Left cardiac atrium (tissue), 4 donors: Measurements from ENCODE around the gene CPLX3. TPM values are rescaled to one million over a fixed set of nuclear protein-coding genes. Genes with fewer than 3 reads are reported as not detected.
"Not testable (repeated sequence)": the region's sequence is repeated elsewhere in the genome, so short reads cannot be mapped to it uniquely, and the experiment has no call there.

ENCODE experiments used
- ATAC-seq, 2 donors: fragments of 200-7000 bp; cut with Tn5 transposase; one replicate each; pipeline ENCODE4 v1.9.1; 2020; ENCODE audit warnings: mild to moderate bottlenecking in 2 of 2, moderate library complexity in 2 of 2
- DNase-seq: peaks from one replicate; pipeline ENCODE4 v3.0.0-alpha.2; 2020
- intact Hi-C, 2 donors: fragments of 100-400 bp; cut with DNase I; formaldehyde crosslinking; loops; one replicate each; pipeline versions ENCODE4 v1.14.1 to v1.15.1; 2022 to 2023
- long read RNA-seq: library from polyadenylated mRNA; unstranded; transcript quantifications from one replicate; pipeline ENCODE4 v2.0.0, GENCODE V29; 2021
- total RNA-seq, 2 donors: library from RNA; stranded (reverse); fragmentation: NEBNext Ultra II Directional; extraction: Animal tissue kit (Norgen Biotek cat#: 25700); gene quantifications; one replicate each; pipeline ENCODE4 v1.2.1, GENCODE V29; 2021
- donor health status: DM: no; HTN: yes; CAD: no.
- donor health status: DM: no; HTN: yes; CAD: no; lungs with severe emphysema.
- donor health status: DM: yes; HTN: yes; CAD: no.
- donor health status: Dilated cardiomyopathy.

The CPLX3 gene, protein sequence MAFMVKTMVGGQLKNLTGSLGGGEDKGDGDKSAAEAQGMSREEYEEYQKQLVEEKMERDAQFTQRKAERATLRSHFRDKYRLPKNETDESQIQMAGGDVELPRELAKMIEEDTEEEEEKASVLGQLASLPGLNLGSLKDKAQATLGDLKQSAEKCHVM
- 10 to 100 TPM; 11.0 to 24.5 TPM for total RNA-seq
- long read RNA-seq, partial matches to known transcripts = 0 of 3 reads
- long read RNA-seq, other reads (novel, unspliced or antisense) = 1 of 3 reads

DNA sequence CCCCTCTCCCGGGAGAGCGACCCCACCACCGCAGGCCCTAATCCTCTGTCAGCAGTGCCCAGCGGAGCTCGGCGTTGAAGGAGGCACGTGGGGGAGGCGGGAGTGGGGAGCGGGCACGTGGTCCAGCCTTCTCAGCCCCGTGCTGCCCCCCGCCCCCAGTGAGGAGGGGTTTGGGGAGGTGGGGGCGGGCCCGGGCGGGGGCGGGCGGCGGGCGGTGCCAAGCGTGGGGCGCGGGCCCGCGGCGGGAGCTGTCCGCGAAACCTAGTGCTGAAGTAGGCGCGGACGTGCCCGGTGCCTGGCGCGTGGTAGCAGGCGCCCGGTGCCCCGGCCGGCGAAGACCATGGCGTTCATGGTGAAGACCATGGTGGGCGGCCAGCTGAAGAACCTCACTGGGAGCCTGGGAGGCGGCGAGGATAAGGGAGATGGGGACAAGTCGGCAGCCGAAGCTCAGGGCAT lies at the start of gene CPLX3:
CPLX3 (plus strand) TSS at position 264 of the 456 bp plus-strand sequence; CDS start at position 341, 77 bp downstream.
- DNase-seq (peak; percentile 45), ATAC-seq (peak; percentile 31 to 50)

DNA sequence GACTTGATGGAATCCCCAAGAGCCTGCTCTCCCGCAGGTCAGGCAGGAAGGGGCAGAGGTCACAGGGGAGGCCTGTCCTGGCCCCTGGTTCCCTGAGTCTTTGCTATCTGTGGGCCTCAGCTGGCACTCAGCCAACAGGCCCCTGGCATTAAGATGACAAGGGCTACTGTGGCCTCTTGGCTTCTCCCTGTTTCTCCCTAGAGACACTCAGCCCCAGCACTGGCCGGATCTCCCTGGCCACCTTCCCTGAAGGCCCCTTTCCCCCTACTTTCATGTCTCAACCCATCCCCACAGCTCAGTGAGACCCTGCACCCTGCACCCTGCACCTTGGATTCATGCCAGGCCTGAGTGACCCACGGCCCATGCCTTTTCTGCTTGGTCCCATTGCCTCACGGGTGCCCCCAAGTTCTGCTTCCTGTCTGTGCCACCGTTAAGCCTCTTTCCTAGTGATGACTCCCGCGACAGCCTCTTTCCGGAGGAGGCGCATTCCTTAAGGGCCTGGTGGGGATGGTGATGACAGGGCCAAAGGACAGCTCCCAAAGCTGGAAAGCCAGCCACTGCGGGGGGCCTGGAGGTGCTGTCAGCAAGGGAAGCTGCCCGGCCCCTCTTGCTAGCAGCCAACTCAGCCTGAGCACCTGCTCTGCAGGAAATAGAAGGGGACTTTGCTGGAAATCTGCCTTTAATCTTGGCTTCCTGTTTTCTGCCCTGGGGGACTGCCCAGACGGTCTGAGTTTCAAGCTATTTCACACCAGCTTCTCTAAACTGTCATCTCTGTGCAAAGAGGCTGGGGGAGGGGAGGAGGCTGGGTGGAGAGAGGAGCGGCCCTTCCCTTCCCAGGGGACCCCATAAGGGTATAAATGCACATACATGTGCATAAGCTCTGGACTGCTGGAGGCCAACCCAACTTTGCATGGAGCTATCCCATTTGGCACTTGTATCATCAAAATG lies 49.3 kb upstream of the CPLX3 start:
- intact Hi-C loops = no loop called here
- peak; percentile 49 for DNase-seq

More for the DNA sequence above, at the start of gene CPLX3:
- intact Hi-C loops = no loop called here

DNA sequence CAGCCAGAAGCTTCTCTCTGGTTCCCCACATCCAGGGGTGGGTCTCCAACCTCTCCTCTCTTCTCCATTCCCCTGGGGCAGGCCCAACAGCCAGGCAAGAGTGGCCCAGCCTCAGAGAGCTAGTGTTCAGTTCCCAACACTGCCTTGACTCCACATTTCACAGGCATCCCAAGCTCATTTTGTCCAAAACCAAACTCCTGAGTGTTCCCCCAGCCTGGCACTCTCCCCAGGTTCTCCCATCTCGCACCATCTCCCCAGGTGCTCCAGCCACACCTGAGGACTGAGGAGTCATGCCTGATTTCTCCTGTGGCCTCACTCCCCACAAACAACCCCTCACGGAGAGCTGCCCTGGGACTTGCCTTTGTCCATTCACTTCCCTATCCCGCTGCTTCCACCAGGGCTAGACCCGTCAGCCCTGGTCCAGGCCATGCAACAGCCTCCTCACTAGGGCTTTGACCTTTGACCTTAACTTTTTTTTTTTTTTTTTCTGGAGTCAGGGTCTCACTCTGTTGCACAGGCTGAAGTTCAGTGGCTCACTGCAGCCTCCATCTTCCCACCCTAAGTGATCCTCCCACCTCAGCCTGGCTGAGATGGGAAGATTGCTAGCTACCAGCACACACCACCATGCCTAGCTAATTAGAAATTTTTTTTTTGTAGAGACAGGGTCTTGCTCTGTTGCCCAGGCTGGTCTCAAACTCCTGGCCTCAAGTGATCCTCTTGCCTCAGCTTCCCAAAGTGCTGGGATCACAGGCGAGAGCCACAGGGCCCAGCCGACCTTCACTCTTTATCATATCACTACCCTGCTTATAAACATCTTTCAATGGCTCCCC lies 48.4 kb upstream of the CPLX3 start:
- intact Hi-C loops = no loop called here
- no peak for ATAC-seq
- DNase-seq = no peak

More for the DNA sequence above, 49.3 kb upstream of the CPLX3 start:
- peak; percentile 28 to 56 for ATAC-seq

DNA sequence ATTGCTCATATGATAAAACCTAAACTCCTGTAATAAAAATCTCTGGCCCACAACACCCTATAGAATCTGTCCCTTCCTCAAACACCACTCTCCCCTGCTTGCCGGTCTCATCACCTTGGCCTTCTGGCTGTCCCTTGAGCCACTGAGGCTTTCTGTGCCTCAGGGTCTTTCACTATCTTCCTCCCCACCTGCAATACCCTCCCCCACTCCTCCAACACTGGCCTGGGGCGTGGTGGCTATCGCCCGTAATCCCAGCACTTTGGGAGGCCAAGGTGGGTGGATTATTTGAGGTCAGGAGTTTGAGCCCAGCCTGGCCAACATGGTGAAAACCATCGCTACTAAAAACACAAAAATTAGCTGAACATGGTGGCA lies 47.8 kb upstream of the CPLX3 start:
- DNase-seq = no peak
- ATAC-seq = no peak
- intact Hi-C loops = no loop called here

DNA sequence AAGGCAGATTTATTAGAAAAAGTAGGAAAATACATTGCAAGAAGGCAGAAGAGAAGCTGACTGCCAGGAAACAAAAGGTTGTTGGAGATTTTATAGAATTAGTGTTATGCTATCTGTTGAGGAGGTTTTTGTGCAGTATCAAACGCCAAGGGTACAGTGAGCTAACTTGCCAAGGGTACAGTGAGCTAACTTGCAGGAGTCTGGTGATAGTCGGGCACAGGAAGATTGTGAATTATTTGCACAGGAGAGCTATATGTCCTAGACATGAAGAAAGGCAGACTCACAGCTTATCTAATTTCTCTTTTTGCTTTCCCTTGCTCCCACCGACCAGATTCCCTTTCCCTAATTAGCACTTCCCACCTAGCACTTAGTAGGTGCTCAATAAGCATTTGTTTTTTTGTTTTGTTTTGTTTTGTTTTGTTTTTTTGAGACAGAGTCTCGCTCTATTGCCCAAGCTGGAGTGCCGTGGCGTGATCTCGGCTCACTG lies 47.2 kb upstream of the CPLX3 start:
- DNase-seq = no peak
- intact Hi-C loops = no loop called here
- ATAC-seq = no peak

DNA sequence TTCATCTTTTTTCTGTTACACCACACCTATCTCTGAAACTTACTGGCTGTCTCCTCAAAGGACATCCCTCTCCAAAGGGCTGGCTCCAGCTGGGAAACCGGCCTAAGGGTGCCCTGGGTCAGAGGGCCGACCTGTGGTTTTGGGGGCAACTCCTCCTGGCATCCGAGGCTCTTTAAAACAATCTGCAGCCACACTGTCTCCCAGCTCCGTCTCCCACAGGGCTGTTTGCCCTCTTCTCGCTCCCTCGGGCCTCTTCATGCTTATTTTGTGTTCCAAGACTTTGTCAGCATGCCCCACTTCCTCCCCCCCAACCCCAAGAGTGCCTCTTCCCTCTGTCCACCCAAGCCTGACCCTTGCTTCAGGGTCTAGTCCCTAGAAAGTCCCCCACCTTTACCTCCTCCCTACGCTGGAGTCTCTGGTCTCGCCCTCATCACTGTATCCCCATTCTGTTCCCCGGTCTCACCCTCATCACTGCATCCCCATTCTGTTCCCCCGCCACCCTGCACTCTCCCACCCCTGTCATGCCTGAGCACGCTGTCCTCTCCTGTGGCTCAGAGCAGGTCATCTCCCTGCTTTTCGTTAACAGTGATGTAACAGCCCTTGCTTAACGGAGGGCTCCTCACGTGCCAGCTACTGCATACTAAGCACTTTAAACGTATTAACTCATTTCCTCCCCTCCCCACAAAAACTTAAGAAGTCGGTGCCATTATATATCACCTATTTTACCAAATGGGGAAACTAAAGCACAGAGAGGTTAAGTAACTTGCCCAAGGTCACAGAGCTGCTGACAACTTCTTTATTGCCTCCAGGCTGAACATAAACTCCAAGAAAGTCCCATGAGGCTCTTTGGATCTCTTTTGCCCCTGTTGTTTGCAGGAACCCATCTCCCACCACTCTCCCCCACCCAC lies 45.6 kb upstream of the CPLX3 start:
- DNase-seq = no peak
- intact Hi-C loops = loop anchor here (5.0 to 10.0 kb wide), 3 partner anchors 54 to 157 kb away; partner anchors contain the start of genes COX5A (in 1 of the 2) and FAM219B (in 1 of the 2)
- ATAC-seq = no peak

DNA sequence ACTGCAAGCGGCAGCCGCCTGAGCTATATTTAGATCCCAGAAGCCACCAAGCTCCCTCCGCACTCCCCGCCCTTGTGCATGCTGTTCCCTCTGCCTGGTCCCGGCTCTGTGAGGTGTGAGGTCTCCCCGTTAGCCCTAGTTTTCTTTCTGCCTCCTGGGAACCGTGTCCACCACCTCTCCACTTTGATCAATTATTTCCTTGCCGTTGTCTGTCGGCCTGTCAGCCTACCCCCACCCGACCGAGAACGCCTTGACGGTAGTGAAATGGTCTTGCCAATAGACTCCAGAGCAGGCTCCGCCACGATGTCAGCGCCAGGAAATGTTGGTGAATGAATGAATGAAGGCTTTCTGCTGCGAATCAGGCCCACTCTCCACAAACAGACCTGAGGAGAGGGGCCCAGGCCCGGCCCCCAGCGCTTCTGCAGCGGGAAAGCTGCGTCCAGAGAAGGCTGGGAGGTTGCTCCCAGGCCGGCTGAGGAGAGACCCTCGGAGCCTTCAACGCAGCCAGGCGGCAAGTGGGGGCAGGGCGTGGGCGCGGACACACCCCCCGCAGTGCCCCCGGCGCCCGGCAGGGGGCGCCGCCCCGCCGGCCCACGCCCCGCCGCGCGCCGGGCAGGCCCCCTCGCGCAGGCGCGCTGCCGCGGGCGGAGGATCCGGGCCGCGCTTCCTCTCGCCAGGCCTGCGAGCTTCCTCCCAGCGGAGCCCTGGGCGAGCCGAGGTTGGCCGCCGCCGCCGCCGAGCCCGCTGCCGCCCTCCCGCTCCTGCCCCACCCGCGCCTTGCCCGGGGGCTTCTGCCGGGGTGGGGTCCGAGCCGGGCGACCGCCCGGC lies 44.8 kb upstream of the CPLX3 start, which contains the start of gene CSK:
CSK (plus strand) TSS at position 650 of the 828 bp plus-strand sequence. CDS start 16,218 bp downstream, outside the sequence.
- DNase-seq (peak; percentile 83), ATAC-seq (peak; percentile 45 to 63)
- intact Hi-C loops = loop anchor here (5.0 to 10.0 kb wide), 3 partner anchors 53 to 156 kb away; partner anchors contain the start of genes COX5A (in 1 of the 2) and FAM219B (in 1 of the 2)

DNA sequence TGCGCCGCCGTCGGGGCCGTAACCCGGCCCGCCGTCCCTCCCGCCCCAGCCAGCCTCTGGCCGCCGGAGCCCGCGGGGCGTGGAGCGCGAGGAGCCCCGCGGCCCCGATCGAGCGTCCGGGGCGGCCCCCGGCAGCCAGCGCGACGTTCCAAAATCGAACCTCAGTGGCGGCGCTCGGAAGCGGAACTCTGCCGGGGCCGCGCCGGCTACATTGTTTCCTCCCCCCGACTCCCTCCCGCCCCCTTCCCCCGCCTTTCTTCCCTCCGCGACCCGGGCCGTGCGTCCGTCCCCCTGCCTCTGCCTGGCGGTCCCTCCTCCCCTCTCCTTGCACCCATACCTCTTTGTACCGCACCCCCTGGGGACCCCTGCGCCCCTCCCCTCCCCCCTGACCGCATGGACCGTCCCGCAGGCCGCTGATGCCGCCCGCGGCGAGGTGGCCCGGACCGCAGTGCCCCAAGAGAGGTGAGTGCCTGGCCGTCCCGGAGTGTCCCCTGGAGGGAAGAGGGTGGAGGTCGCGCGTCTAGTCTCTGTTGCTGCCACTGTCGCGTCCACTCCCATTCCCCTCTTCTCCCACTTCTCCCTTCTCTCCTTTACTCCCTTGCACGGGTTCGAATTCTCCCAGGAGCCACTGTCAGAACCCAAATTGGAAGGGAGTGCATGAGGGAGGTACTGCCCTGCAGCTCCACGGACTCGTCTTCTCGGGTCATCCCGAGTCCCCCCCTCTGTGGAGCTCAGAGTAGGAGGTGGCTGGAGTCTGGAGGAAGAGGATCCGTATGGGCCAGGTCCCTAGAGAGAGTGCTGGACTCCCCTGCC lies 44.0 kb upstream of the CPLX3 start:
- ATAC-seq = peak; percentile 2 to 11
- DNase-seq = peak; percentile 61
- intact Hi-C loops = loop anchor here (5.0 to 10.0 kb wide), 3 partner anchors 52 to 155 kb away; partner anchors contain the start of genes COX5A (in 1 of the 2) and FAM219B (in 1 of the 2)

DNA sequence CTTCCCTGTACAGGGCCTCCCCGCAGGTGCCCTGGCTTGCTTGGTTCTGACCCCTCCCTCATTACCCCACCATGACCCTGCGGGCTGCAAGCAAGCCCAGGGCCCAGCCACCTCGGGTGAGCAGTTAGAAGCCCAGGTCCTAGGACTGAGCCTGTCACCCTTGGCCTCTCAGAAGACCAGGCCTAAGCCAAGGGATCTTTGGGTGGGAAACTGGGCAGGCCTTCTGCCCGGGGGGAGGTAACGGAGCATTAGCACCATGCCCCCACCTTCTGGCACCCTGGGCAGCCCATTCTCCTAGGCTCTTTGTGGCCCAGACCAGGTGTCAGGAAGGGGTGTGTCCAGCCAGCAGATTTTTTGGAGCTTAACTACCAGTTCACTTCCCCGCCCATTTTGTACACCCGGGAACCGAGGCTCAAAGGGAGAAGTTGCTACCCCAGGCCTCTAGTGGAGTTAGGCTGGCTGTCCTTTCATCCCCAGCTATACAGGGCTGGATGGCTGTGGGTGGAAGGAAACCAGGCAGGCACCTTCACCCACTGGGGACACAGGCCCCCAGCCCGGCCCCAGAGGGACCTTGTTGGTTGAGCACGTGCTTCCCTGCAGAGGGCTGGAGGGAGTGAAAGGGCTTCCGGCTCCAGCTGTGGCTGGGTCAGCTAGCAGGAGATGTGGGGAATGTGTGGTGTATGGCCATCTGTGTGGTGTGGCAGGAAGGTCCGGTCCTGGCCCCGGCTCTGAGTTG lies 43.2 kb upstream of the CPLX3 start:
- intact Hi-C loops = loop anchor here (5.0 to 10.0 kb wide), 3 partner anchors 52 to 154 kb away; partner anchors contain the start of genes COX5A (in 1 of the 2) and FAM219B (in 1 of the 2)
- DNase-seq (peak; percentile 36), ATAC-seq (peak in 1 of 2 donors; percentile 20)

DNA sequence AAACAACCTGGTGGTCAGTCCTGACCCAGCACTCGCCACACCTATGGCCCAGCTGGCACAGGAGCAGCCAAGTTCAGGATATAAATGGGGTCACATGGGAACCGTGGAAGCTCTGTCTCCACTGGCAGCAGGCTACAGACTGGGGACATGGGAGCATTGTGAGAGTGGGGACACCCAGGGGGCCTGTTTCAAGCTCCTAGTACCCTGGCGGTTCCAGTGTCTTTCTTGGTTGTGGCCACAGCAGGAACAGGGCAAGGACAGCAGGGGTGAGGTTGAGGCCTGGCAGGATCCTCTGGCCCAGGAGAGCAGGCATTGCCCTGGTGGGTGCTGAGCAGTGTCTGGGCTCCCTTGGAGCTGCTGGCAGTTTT lies 42.6 kb upstream of the CPLX3 start:
- intact Hi-C loops = loop anchor here (5.0 to 10.0 kb wide), 3 partner anchors 51 to 154 kb away; partner anchors contain the start of genes COX5A (in 1 of the 2) and FAM219B (in 1 of the 2)
- ATAC-seq = no peak
- DNase-seq = no peak

DNA sequence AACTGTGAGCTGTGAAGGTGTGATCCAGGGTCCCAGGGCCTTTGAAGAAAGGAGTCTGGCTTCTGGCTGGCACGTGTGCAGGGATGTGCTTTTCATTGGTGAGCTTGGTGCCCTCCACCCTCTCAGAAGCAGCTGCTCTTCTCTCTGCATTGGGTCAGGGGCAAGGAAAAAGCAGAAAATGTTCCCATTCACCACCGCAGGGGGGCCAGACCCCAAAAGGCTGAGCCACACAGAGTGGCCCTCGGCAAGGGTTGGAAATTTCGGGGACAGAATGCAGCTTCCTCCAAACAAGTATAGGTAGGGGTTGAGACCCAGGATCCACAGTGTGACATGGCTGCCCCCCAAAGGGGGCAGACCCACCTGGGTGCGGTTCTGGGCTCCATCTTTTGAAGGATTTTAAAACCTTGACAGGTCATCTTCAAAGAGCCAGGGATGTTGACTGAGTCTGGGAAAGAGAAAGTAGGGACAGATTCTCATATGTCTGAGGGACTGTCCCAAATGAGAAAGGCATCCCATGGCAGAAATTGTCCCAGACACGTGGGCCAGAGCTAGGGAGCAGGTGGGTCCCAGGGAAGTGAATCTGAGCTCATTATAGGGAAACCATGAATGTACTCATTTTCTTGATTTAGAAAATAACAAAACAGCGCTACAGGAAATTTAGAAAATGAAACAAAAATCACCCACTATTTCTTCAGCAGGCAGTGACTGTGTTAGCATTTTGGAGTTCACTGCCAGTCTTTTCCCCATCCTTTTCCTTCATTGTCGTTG lies 41.8 kb upstream of the CPLX3 start:
- intact Hi-C loops = loop anchor here (5.0 to 10.0 kb wide), 3 partner anchors 50 to 153 kb away; partner anchors contain the start of genes COX5A (in 1 of the 2) and FAM219B (in 1 of the 2)
- no peak for ATAC-seq
- no peak for DNase-seq

DNA sequence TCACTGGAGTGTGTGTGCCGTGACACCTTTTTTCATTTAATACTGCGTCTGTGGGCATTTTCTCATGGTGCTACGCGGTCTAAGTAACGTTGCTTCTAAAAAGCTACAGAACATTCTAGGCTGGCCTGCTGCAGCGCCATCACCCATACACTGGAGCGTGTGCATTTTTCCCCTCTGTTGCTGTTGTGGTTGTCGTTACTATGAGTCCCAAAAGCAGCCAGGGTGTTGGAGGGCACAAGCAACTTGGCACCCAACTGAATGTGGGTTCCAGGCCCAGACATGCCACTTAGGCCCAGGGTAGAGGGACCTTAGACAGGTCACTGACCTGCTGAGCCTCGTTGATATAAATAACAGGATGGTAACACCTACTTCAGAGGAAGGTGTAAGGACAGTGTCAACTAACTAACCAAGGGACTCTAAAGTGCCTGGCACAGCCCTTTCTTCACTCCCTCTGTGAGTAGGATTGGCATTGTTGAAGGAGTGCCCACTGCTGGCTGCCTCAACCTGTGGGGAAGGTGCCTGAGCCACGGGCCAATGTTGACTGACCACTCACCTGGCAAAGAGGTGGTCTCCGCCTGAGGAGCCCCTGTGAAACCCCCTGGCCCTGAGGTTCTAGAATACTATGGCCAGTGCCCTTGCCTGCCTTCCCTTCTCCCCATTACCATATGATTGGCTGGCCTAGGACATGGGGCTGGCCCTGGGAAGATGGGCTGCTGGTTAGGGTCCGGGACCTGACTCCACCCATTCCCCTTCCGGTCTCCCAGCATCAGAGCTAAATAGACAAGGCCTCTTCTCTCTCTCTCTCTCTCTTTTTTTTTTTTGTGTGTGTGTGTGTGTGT lies 41.0 kb upstream of the CPLX3 start:
- ATAC-seq (peak in 1 of 2 donors; percentile 9), DNase-seq (peak; percentile 43)
- intact Hi-C loops = loop anchor here in 1 of 2 donors (10.0 kb wide), 2 partner anchors 49 to 119 kb away; partner anchors contain the start of gene FAM219B

DNA sequence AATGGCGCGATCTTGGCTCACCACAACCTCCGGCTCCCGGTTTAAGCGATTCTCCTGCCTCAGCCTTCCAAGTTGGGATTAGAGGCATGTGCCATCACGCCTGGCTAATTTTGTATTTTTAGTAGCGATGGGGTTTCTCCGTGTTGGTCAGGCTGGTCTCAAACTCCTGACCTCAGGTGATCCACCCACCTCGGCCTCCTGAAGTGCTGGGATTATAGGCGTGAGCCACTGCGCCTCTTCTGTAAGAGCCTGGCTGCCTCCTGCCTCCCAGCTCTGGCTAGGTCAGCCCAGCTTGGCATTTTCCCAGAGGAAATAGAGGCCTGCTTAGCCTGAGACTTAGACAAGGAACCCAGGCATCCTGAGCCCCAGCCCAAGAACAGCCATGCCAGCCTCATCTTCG lies 40.3 kb upstream of the CPLX3 start:
- intact Hi-C loops = loop anchor here in 1 of 2 donors (10.0 kb wide), 2 partner anchors 49 to 119 kb away; partner anchors contain the start of gene FAM219B
- DNase-seq, ATAC-seq: not testable (repeated sequence)
